ENCODE results near the gene ATP10A. TPM values are rescaled to one million over a fixed set of nuclear protein-coding genes. Genes with fewer than 3 reads are reported as not detected.

Gene ATP10A
- total and polyA plus RNA-seq, 2 of the 8 experiments (the other 6 are each of a cell fraction or from before 2014, with no cell fraction given), result 2.0 to 2.8 TPM

GRCh38 chr15:25719101-25719985 is 143.8 kb downstream of the ATP10A start (continued):
- TF ChIP-seq CBX5 (IDR thresholded peaks at IDR 0.05; ENCODE audit: low read depth, low read length) (no peak), TCF12 (IDR thresholded peaks at IDR 0.05; ENCODE audit: low read depth, low read length) (no peak), CHD2 (IDR thresholded peaks at IDR 0.05; ENCODE audit: low read length) (no peak), RNF2 (IDR thresholded peaks at IDR 0.05; ENCODE audit: borderline replicate concordance, low read depth, low read length, missing control alignments, poor library complexity, severe bottlenecking) (no peak), KDM4A (IDR thresholded peaks at IDR 0.05; ENCODE audit: low read depth, low read length, severe bottlenecking) (no peak)
- TF ChIP-seq, protein P1, sequence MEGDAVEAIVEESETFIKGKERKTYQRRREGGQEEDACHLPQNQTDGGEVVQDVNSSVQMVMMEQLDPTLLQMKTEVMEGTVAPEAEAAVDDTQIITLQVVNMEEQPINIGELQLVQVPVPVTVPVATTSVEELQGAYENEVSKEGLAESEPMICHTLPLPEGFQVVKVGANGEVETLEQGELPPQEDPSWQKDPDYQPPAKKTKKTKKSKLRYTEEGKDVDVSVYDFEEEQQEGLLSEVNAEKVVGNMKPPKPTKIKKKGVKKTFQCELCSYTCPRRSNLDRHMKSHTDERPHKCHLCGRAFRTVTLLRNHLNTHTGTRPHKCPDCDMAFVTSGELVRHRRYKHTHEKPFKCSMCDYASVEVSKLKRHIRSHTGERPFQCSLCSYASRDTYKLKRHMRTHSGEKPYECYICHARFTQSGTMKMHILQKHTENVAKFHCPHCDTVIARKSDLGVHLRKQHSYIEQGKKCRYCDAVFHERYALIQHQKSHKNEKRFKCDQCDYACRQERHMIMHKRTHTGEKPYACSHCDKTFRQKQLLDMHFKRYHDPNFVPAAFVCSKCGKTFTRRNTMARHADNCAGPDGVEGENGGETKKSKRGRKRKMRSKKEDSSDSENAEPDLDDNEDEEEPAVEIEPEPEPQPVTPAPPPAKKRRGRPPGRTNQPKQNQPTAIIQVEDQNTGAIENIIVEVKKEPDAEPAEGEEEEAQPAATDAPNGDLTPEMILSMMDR (IDR thresholded peaks at IDR 0.05; ENCODE audit: control extremely low read depth in 1 of 3, insufficient read depth in 1 of 3, low read depth in 1 of 3, low read length in 3 of 3), result no peak

Measured in H1 (cell line).